B cell (primary cell): ENCODE data around the gene USP36. TPM values are rescaled to one million over a fixed set of nuclear protein-coding genes. Genes with fewer than 3 reads are reported as not detected.

Source experiments
- ATAC-seq: fragments of 200-7000 bp; cut with Tn5 transposase; one replicate; pipeline ENCODE4 v1.10.0; 2021; ENCODE audit warnings: low read depth, mild to moderate bottlenecking, moderate number of reproducible peaks, moderate library complexity
- CTCF ChIA-PET: fragments of 350-600 bp; sonication (Branson Sonifier 250); formaldehyde crosslinking; loops from one replicate; lab custom pipeline; 2021; ENCODE audit warnings: antibody characterized with exemption, inconsistent platforms; lab: Charles Lee
- POLR2A ChIA-PET: fragments of 350-600 bp; sonication (Branson Sonifier 250); formaldehyde crosslinking; loops from one replicate; lab custom pipeline; 2021; ENCODE audit warnings: antibody characterized with exemption; lab: Charles Lee
- DNase-seq: peaks from one replicate; pipeline ENCODE4 v3.0.0; 2013
- H2AFZ ChIP-seq: 2 replicates; pipeline ENCODE4 v1.6.1; 2012; ENCODE audit warnings: mild to moderate bottlenecking, low read depth, low read length; ENCODE audit not compliant: insufficient read depth, poor library complexity, severe bottlenecking
- H3K27ac ChIP-seq, 2 donors: 1 replicate in 1 of 2; 2 replicates in 1 of 2; pipeline ENCODE4 v1.5.1; 2012 to 2013; ENCODE audit warnings: low read length in 2 of 2, mild to moderate bottlenecking in 2 of 2, moderate library complexity in 1 of 2
- H3K27me3 ChIP-seq, 4 experiments: fragments of 200-600 bp in 1 of 4; sonication (generic) in 1 of 4; replicated peaks in 1 of 4; 1 replicate in 2 of 4; 2 replicates in 2 of 4; pipeline versions ENCODE4 v1.6.1 to v1.7.0; 2013 to 2016; ENCODE audit warnings: low read length in 3 of 4, mild to moderate bottlenecking in 2 of 4, mixed read lengths in 1 of 4, moderate library complexity in 1 of 4; ENCODE audit not compliant: insufficient read depth in 4 of 4, control insufficient read depth in 3 of 4; ENCODE audit errors: control extremely low read depth in 1 of 4
- H3K36me3 ChIP-seq, 2 experiments: replicated peaks in 1 of 2; 1 replicate in 1 of 2; 2 replicates in 1 of 2; pipeline versions ENCODE4 v1.6.1 to v1.7.1; 2013; ENCODE audit warnings: low read length in 1 of 2; ENCODE audit not compliant: insufficient read depth in 2 of 2, control insufficient read depth in 1 of 2; ENCODE audit errors: control extremely low read depth in 1 of 2, extremely low read depth in 1 of 2
- H3K4me1 ChIP-seq, 2 donors: fragments of 200-600 bp in 1 of 2; sonication (generic) in 1 of 2; 1 replicate in 1 of 2; 2 replicates in 1 of 2; pipeline versions ENCODE4 v1.5.1 to v1.6.1; 2013 to 2017; ENCODE audit warnings: low read length in 2 of 2; ENCODE audit not compliant: control insufficient read depth in 2 of 2, insufficient read depth in 2 of 2
- H3K4me2 ChIP-seq: replicated peaks from 2 replicates; pipeline ENCODE3; 2012; ENCODE audit warnings: mild to moderate bottlenecking, low read depth, low read length; ENCODE audit not compliant: poor library complexity, severe bottlenecking
- H3K4me3 ChIP-seq, 5 experiments: fragments of 200-600 bp in 1 of 5; sonication (generic) in 1 of 5; 1 replicate in 3 of 5; 2 replicates in 2 of 5; pipeline versions ENCODE4 v1.5.1 to v1.7.0; 2011 to 2016; ENCODE audit warnings: low read length in 4 of 5, mild to moderate bottlenecking in 4 of 5, low read depth in 2 of 5, control low read depth in 1 of 5, moderate library complexity in 1 of 5; ENCODE audit not compliant: insufficient read depth in 1 of 5; ENCODE audit errors: control extremely low read depth in 1 of 5, extremely low read depth in 1 of 5
- H3K79me2 ChIP-seq: fragments of 200-600 bp; sonication (generic); one replicate; pipeline ENCODE4 v1.6.0; 2016; ENCODE audit warnings: low read length; ENCODE audit not compliant: control insufficient read depth, insufficient read depth
- H3K9ac ChIP-seq: fragments of 200-600 bp; sonication (generic); 2 replicates; pipeline ENCODE4 v1.6.1; 2017; ENCODE audit warnings: mild to moderate bottlenecking, low read length, moderate library complexity
- H3K9me3 ChIP-seq, 3 donors: one replicate each; pipeline versions ENCODE4 v1.6.1 to v1.7.1; 2013; ENCODE audit warnings: low read length in 2 of 3; ENCODE audit not compliant: control insufficient read depth in 2 of 3, insufficient read depth in 1 of 3; ENCODE audit errors: control extremely low read depth in 1 of 3
- H4K20me1 ChIP-seq: 2 replicates; pipeline ENCODE4 v1.6.0; 2012; ENCODE audit warnings: mild to moderate bottlenecking, low read length; ENCODE audit not compliant: insufficient read depth, control insufficient read depth, poor library complexity, severe bottlenecking
- H3K27ac Mint-ChIP-seq: one replicate; pipeline ENCODE4 v1.8.0; 2021; ENCODE audit warnings: mixed read lengths
- H3K27me3 Mint-ChIP-seq: one replicate; pipeline ENCODE4 v1.8.0; 2021; ENCODE audit warnings: mixed read lengths
- H3K4me1 Mint-ChIP-seq: one replicate; pipeline ENCODE4 v1.8.0; 2021; ENCODE audit warnings: mixed read lengths
- H3K4me3 Mint-ChIP-seq: one replicate; pipeline ENCODE4 v1.8.0; 2021; ENCODE audit warnings: mixed read lengths
- H3K9me3 Mint-ChIP-seq: one replicate; pipeline ENCODE4 v1.8.0; 2022; ENCODE audit warnings: mixed read lengths; ENCODE audit not compliant: insufficient read depth
- CTCF ChIP-seq: fragments of 200-600 bp; IDR thresholded peaks from one replicate; pipeline ENCODE4 v1.8.0; 2022; ENCODE audit warnings: antibody characterized with exemption, mild to moderate bottlenecking
- EZH2 ChIP-seq: IDR thresholded peaks from 2 replicates; pipeline ENCODE4 v1.6.1; 2012; ENCODE audit warnings: borderline replicate concordance, low read depth, mild to moderate bottlenecking, moderate library complexity, low read length; ENCODE audit not compliant: insufficient read depth, poor library complexity, severe bottlenecking
- WGBS: methylation state at CpG from one replicate; pipeline ENCODE4 v1.1.5; 2013; ENCODE audit warnings: missing lambda C conversion rate; ENCODE audit not compliant: insufficient coverage; 5-methylcytosine and 5-hydroxymethylcytosine counted together
- intact Hi-C: fragments of 100-400 bp; cut with micrococcal nuclease; formaldehyde crosslinking; loops from one replicate; pipeline ENCODE4 v1.10.0; 2022
- polyA plus RNA-seq: library from polyadenylated mRNA; depleted of rRNA; stranded (reverse); fragments of >200 nt; gene quantifications from 2 replicates; pipeline ENCODE4 v1.2.3, GENCODE V29; 2012
- total RNA-seq, 2 donors: library from RNA; stranded (reverse); fragments of 120-200 nt in 1 of 2; gene quantifications; 1 replicate in 1 of 2; 2 replicates in 1 of 2; pipeline versions ENCODE4 v1.2.3 to v1.2.4, GENCODE V29; 2013 to 2022

USP36 gene
- total and polyA plus RNA-seq, 2 donors (not counting 1 experiment from before 2014, with no cell fraction given) = 52.2 to 137 TPM

- H3K9me3 Mint-ChIP-seq = no peaks in the 10 kb centered on the region
- H3K27ac Mint-ChIP-seq = no peak overlapping the region
- Histone ChIP-seq H3K9ac (no peak overlapping the region), H3K4me1 (peaks cover 9 to 16% of the 10 kb centered on the region in 2 donors), H3K27me3 (no peaks in the 10 kb centered on the region), H3K4me3 (no peak overlapping the region), H3K79me2 (no peaks in the 10 kb centered on the region), H3K27ac (no peak overlapping the region), H3K9me3 (no peaks in the 10 kb centered on the region), H3K36me3 (no peaks in the 10 kb centered on the region), H3K4me2 (no peak overlapping the region), H2AFZ (no peak overlapping the region), H4K20me1 (no peaks in the 10 kb centered on the region)
- ChIA-PET CTCF (interaction anchor here (2.0 kb wide), 1 partner anchor 10 kb away, joined by 6 read pairs; no protein-coding TSS in a partner anchor), POLR2A (no interaction called here)
- DNase-seq (no peak), ATAC-seq (no peak)
- no peak for TF ChIP-seq EZH2
- TF ChIP-seq CTCF = no peak
- no peak overlapping the region for H3K4me3 Mint-ChIP-seq
- intact Hi-C loops = no loop called here
- H3K4me1 Mint-ChIP-seq = peaks cover 19% of the 10 kb centered on the region
- 57% methylated on average over 6 of the region's 7 CpGs for WGBS
- H3K27me3 Mint-ChIP-seq = peaks cover 15% of the 10 kb centered on the region
These were observed 35.5 kb upstream of the USP36 start for GRCh38 chr17:78876094-78876597.

- Mint-ChIP-seq H3K4me1 (peaks cover 19% of the 10 kb centered on the region), H3K27ac (no peak overlapping the region), H3K9me3 (no peaks in the 10 kb centered on the region), H3K27me3 (peaks cover 15% of the 10 kb centered on the region), H3K4me3 (no peak overlapping the region)
- H3K4me1 ChIP-seq = peaks cover 9 to 16% of the 10 kb centered on the region in 2 donors
- H4K20me1 ChIP-seq = no peaks in the 10 kb centered on the region
- H3K4me3 ChIP-seq = no peak overlapping the region
- no peaks in the 10 kb centered on the region for H3K27me3 ChIP-seq
- no peaks in the 10 kb centered on the region for H3K9me3 ChIP-seq
- DNase-seq (no peak), ATAC-seq (no peak)
- H2AFZ ChIP-seq = no peak overlapping the region
- 46% methylated on average over 7 of the region's 9 CpGs for WGBS
- no peaks in the 10 kb centered on the region for H3K36me3 ChIP-seq
- H3K4me2 ChIP-seq = no peak overlapping the region
- no peak overlapping the region for H3K9ac ChIP-seq
- no peak overlapping the region for H3K27ac ChIP-seq
- POLR2A ChIA-PET = no interaction called here
- H3K79me2 ChIP-seq = no peaks in the 10 kb centered on the region
- intact Hi-C loops = no loop called here
- TF ChIP-seq EZH2 (no peak), CTCF (no peak)
- CTCF ChIA-PET = interaction anchor here (2.0 kb wide), 1 partner anchor 10 kb away, joined by 6 read pairs; no protein-coding TSS in a partner anchor
These were observed 34.9 kb upstream of the USP36 start for GRCh38 chr17:78875363-78876093.
